GOT3 (cell line): Measurements from ENCODE around the gene OLIG3.

ENCODE experiments used
- DNase-seq: peaks from one replicate; lab custom pipeline; 2025; ENCODE audit warnings: mixed read lengths; lab: John Stamatoyannopoulos, UW

The OLIG3 gene

GRCh38 chr6:137494281-137494987 lies at the start of gene OLIG3:
TSS of gene OLIG3 (minus strand) at chr6:137494394. CDS start at chr6:137494170, 224 bp downstream.
- no peak for DNase-seq

- no peak for DNase-seq
Observed at GRCh38 chr6:137543114-137543513, 48.9 kb upstream of the OLIG3 start.

GRCh38 chr6:137542713-137543112 lies 48.5 kb upstream of the OLIG3 start:
- DNase-seq: no peak

GRCh38 chr6:137541534-137542063 lies 47.4 kb upstream of the OLIG3 start:
- no peak for DNase-seq

GRCh38 chr6:137536104-137536773 lies 42.0 kb upstream of the OLIG3 start:
- DNase-seq: no peak

- DNase-seq: no peak
Observed at GRCh38 chr6:137531376-137532092, 37.3 kb upstream of the OLIG3 start.

GRCh38 chr6:137530404-137530803 lies 36.2 kb upstream of the OLIG3 start:
- DNase-seq: no peak

- DNase-seq: no peak
Observed at GRCh38 chr6:137522831-137523230, 28.6 kb upstream of the OLIG3 start.

GRCh38 chr6:137522198-137522798 lies 28.1 kb upstream of the OLIG3 start:
- no peak for DNase-seq

- DNase-seq: no peak
Observed at GRCh38 chr6:137520520-137520919, 26.3 kb upstream of the OLIG3 start.

- no peak for DNase-seq
Observed at GRCh38 chr6:137519629-137520176, 25.5 kb upstream of the OLIG3 start.

GRCh38 chr6:137518386-137518983 lies 24.3 kb upstream of the OLIG3 start:
- DNase-seq: no peak

- no peak for DNase-seq
Observed at GRCh38 chr6:137514418-137514817, 20.2 kb upstream of the OLIG3 start.

- no peak for DNase-seq
Observed at GRCh38 chr6:137512757-137513605, 18.8 kb upstream of the OLIG3 start.

GRCh38 chr6:137510923-137511322 lies 16.7 kb upstream of the OLIG3 start:
- no peak for DNase-seq

GRCh38 chr6:137498481-137499190 lies 4.4 kb upstream of the OLIG3 start:
- DNase-seq: no peak

- no peak for DNase-seq
Observed at GRCh38 chr6:137497721-137498463, 3.7 kb upstream of the OLIG3 start.

- DNase-seq: no peak
Observed at GRCh38 chr6:137496909-137497720, 2.9 kb upstream of the OLIG3 start.
